Measurements from ENCODE around the gene NUTM2B.
"Not testable (repeated sequence)": the region's sequence is repeated elsewhere in the genome, so short reads cannot be mapped to it uniquely, and the experiment has no call there.

GRCh38 chr10:79758297-79758993 is 55.4 kb downstream of the NUTM2B start:
- TF ChIP-seq CTCF, POLR2A (IDR thresholded peaks at IDR 0.05): not testable (repeated sequence)

All from adrenal gland (tissue), 5 donors.